Pancreas (tissue), 10 donors: ENCODE results near the gene C11orf71. TPM values are rescaled to one million over a fixed set of nuclear protein-coding genes. Genes with fewer than 3 reads are reported as not detected.

Experiments used
- ATAC-seq, 4 donors: fragments of 200-7000 bp; cut with Tn5 transposase; one replicate each; pipeline versions ENCODE4 v1.8.0 to v1.9.1; 2020; ENCODE audit warnings: mild to moderate bottlenecking in 4 of 4, moderate library complexity in 4 of 4
- DNase-seq, 6 donors: peaks; one replicate each; pipeline ENCODE4 v3.0.0-alpha.2; 2020
- FAIRE-seq: peaks from 2 replicates; lab custom pipeline; 2012; peaks lifted over from hg19 to GRCh38; lab: Jason Lieb, UNC
- H3K27ac ChIP-seq, 4 donors: fragments of 200-600 bp; sonication (generic); 1 replicate in 3 of 4; 2 replicates in 1 of 4; pipeline versions ENCODE4 v1.5.0 to v1.8.0; 2020
- H3K27me3 ChIP-seq, 4 donors: fragments of 200-600 bp; one replicate each; pipeline ENCODE4 v1.8.0; 2021
- H3K36me3 ChIP-seq, 3 donors: fragments of 200-600 bp; sonication (generic) in 1 of 3; one replicate each; pipeline versions ENCODE4 v1.5.0 to v1.8.0; 2020 to 2021
- H3K4me1 ChIP-seq, 3 donors: fragments of 200-600 bp; one replicate each; pipeline ENCODE4 v1.8.0; 2021
- H3K4me3 ChIP-seq, 4 donors: fragments of 200-600 bp; sonication (generic) in 2 of 4; one replicate each; pipeline versions ENCODE4 v1.5.0 to v1.8.0; 2020 to 2021
- H3K9me3 ChIP-seq, 4 donors: fragments of 200-600 bp; one replicate each; pipeline ENCODE4 v1.8.0; 2021
- CTCF ChIP-seq, 4 donors: fragments of 200-600 bp; sonication (generic) in 3 of 4; IDR thresholded peaks; one replicate each; pipeline versions ENCODE4 v1.5.0 to v1.8.0; 2021; ENCODE audit warnings: antibody characterized with exemption in 4 of 4
- WGBS, 2 donors: extraction: QIAGEN DNeasy Blood & Tissue Kit; methylation state at CpG; one replicate each; pipeline ENCODE4 v1.1.7; 2013; 5-methylcytosine and 5-hydroxymethylcytosine counted together
- intact Hi-C, 3 donors: fragments of 100-400 bp; cut with DNase I; formaldehyde crosslinking; loops; one replicate each; pipeline versions ENCODE4 v1.11.1 to v1.14.2; 2022
- polyA plus RNA-seq, 2 donors: library from polyadenylated mRNA; stranded (reverse); fragments of 200-250 nt; gene quantifications; one replicate each; pipeline ENCODE4 v1.2.3, GENCODE V29; 2013
- total RNA-seq, 6 donors: library from RNA; stranded (reverse); fragmentation: NEBNext Ultra II Directional in 4 of 6; extraction: Animal tissue kit (Norgen Biotek cat#: 25700) in 4 of 6; gene quantifications; one replicate each; pipeline versions ENCODE4 v1.2.1 to v1.2.4, GENCODE V29; 2021 to 2023
- donor health status: healthy with polysubstance abuse.
- donor health status: DM: no; HTN: no; CAD: no; lungs with moderate emphysema.
- donor health status: DM: no; HTN: no; CAD: no.
- donor health status: control.
- donor health status: control.
- donor health status: Bipolar disorder and iron deficiency.
- donor health status: DM: yes; HTN: yes; CAD: no.
- donor health status: DM: no; HTN: no; CAD: no.
- donor health status: DM: no; HTN: no; CAD: no.
- donor health status: DM: yes; HTN: yes; CAD: no.

Gene C11orf71
- total and polyA plus RNA-seq, 8 donors = 4.7 to 11.3 (median 5.6) TPM

DNA sequence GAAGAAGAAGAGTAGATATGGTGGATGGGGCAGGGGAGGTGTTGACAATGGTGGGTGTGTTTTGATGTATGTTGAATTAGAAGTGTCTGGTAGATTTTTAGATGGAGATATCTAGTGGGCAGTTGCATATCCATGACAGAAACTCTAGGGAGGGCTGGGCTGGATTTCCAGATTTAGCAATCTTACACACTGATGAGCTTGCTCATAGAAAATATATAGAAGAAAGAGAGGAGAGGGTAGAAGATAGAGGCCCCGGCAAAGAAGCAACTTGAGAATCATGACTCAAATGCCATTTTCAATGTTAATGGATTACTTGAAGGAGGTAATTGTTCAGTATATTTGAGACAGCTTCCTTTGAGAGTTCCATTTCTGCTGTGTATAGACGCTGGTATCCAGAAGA lies 47.1 kb upstream of the C11orf71 start:
- Histone ChIP-seq H3K9me3 (no peaks in the 10 kb centered on the region), H3K27me3 (no peaks in the 10 kb centered on the region), H3K4me1 (no peaks in the 10 kb centered on the region), H3K27ac (no peak overlapping the region), H3K36me3 (peaks cover 0 to 16% (median 7%) of the 10 kb centered on the region in 3 donors), H3K4me3 (no peak overlapping the region)
- FAIRE-seq (no peak), ATAC-seq (no peak), DNase-seq (no peak)
- 94 to 97% methylated on average over 2 of the region's 2 CpGs for WGBS, 2 donors
- intact Hi-C loops = no loop called here
- no peak for TF ChIP-seq CTCF (IDR thresholded peaks at IDR 0.05)

DNA sequence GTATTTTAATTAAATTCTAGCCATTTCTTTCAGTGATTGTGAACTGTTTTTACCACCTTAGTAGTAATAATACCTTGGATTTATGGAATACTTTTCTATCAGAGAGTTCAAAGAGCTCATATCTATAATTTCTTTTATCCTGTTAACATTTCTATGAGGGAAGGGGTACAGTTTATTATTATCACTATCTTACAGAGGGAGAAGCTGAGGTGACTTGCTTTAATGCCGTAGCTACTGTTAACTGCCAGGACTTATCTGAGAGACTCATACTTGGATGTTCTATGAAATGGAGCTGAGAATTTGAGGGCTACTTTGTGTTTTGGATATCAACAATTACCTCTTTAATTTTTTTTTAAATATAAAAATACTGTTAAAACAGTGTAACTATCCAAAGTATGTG lies 42.2 kb upstream of the C11orf71 start:
- Histone ChIP-seq H3K36me3 (peaks cover 0 to 11% (median 0%) of the 10 kb centered on the region in 3 donors), H3K4me3 (no peak overlapping the region), H3K4me1 (peaks cover 0 to 15% (median 14%) of the 10 kb centered on the region in 3 donors), H3K27me3 (no peaks in the 10 kb centered on the region), H3K27ac (no peak overlapping the region), H3K9me3 (no peaks in the 10 kb centered on the region)
- no peak for TF ChIP-seq CTCF (IDR thresholded peaks at IDR 0.05)
- ATAC-seq = no peak
- no peak for FAIRE-seq
- intact Hi-C loops = no loop called here
- no peak for DNase-seq
- 92 to 95% methylated on average over 1 of the region's 1 CpG for WGBS, 2 donors

GRCh38 chr11:114441921-114442320 lies 41.6 kb upstream of the C11orf71 start:
- Histone ChIP-seq H3K4me1 (peaks cover 0 to 15% (median 14%) of the 10 kb centered on the region in 3 donors), H3K27ac (no peak overlapping the region), H3K36me3 (peaks cover 0 to 11% (median 0%) of the 10 kb centered on the region in 3 donors), H3K4me3 (no peak overlapping the region), H3K27me3 (no peaks in the 10 kb centered on the region), H3K9me3 (no peaks in the 10 kb centered on the region)
- no peak for DNase-seq
- WGBS, 2 donors = 56 to 73% methylated on average over 2 of the region's 2 CpGs
- ATAC-seq = no peak
- no peak for TF ChIP-seq CTCF (IDR thresholded peaks at IDR 0.05)
- no peak for FAIRE-seq
- intact Hi-C loops = no loop called here

- H3K27me3 ChIP-seq = no peaks in the 10 kb centered on the region
- no peak overlapping the region for H3K27ac ChIP-seq
- peaks cover 0 to 11% (median 0%) of the 10 kb centered on the region in 3 donors for H3K36me3 ChIP-seq
- DNase-seq (no peak), FAIRE-seq (no peak), ATAC-seq (no peak)
- H3K4me3 ChIP-seq = no peak overlapping the region
- intact Hi-C loops = no loop called here
- 40 to 41% methylated on average over 7 of the region's 7 CpGs for WGBS, 2 donors
- TF ChIP-seq CTCF (IDR thresholded peaks at IDR 0.05) = no peak
- H3K9me3 ChIP-seq = no peaks in the 10 kb centered on the region
- H3K4me1 ChIP-seq = peaks cover 0 to 15% (median 14%) of the 10 kb centered on the region in 3 donors
Observed at GRCh38 chr11:114440971-114441763, 40.9 kb upstream of the C11orf71 start.
